ENCODE results near the gene C5orf52. TPM values are rescaled to one million over a fixed set of nuclear protein-coding genes. Genes with fewer than 3 reads are reported as not detected.

C5orf52 gene
- total RNA-seq, 1 donor from 2014 or later = not detected

DNA sequence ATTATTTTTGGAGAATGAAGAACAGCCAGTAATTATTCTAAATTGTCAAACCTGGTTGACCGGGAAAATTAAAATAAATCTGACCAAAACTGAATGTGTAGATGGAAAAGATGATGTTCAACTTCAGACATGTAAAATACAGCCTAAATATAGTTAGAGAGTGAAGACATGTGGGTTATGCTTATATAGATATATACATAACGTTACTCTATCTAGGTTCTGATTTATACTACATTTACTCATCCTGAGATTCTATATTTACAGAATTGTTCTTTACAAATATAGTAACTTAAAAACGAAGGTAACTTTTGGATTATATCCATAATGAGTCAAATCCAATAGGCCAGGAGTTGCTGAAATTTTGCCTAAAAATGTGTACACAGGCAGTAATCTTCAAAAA lies 39.1 kb downstream of the C5orf52 start:
- no peaks in the 10 kb centered on the region for H3K4me1 ChIP-seq
- H3K9me3 ChIP-seq = no peaks in the 10 kb centered on the region
- no peaks in the 10 kb centered on the region for H3K27me3 ChIP-seq
- no peak overlapping the region for H3K4me3 ChIP-seq
- H3K36me3 ChIP-seq = no peaks in the 10 kb centered on the region
- TF ChIP-seq, protein P1, sequence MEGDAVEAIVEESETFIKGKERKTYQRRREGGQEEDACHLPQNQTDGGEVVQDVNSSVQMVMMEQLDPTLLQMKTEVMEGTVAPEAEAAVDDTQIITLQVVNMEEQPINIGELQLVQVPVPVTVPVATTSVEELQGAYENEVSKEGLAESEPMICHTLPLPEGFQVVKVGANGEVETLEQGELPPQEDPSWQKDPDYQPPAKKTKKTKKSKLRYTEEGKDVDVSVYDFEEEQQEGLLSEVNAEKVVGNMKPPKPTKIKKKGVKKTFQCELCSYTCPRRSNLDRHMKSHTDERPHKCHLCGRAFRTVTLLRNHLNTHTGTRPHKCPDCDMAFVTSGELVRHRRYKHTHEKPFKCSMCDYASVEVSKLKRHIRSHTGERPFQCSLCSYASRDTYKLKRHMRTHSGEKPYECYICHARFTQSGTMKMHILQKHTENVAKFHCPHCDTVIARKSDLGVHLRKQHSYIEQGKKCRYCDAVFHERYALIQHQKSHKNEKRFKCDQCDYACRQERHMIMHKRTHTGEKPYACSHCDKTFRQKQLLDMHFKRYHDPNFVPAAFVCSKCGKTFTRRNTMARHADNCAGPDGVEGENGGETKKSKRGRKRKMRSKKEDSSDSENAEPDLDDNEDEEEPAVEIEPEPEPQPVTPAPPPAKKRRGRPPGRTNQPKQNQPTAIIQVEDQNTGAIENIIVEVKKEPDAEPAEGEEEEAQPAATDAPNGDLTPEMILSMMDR (IDR thresholded peaks at IDR 0.05) = no peak
- ATAC-seq (no peak), DNase-seq (no peak)
- H3K27ac ChIP-seq = no peak overlapping the region
- intact Hi-C loops (cut with DNase I) = no loop called here

DNA sequence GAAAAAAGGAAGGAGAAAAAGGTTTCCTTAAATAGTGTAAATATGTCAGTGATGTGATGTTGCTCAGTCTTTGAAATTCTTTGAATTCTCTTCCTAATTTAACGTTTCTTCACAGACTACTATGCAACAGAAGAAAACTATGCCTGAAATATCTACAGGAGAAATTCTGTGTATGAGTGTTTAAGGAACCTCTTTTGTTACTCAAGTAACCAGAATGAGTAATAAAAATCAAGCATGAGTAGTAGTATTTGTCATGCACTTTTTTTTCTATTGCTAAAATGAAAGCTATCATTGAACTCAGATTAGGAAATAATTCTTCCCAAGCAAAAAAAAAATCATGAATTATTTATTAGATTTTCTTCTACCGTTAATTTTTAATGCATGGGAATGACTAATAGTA lies 39.5 kb downstream of the C5orf52 start:
- ATAC-seq (no peak), DNase-seq (no peak)
- Histone ChIP-seq H3K27ac (no peak overlapping the region), H3K4me3 (no peak overlapping the region), H3K27me3 (no peaks in the 10 kb centered on the region), H3K36me3 (no peaks in the 10 kb centered on the region), H3K9me3 (no peaks in the 10 kb centered on the region), H3K4me1 (no peaks in the 10 kb centered on the region)
- intact Hi-C loops (cut with DNase I) = no loop called here
- TF ChIP-seq, protein P1 (IDR thresholded peaks at IDR 0.05) = no peak

DNA sequence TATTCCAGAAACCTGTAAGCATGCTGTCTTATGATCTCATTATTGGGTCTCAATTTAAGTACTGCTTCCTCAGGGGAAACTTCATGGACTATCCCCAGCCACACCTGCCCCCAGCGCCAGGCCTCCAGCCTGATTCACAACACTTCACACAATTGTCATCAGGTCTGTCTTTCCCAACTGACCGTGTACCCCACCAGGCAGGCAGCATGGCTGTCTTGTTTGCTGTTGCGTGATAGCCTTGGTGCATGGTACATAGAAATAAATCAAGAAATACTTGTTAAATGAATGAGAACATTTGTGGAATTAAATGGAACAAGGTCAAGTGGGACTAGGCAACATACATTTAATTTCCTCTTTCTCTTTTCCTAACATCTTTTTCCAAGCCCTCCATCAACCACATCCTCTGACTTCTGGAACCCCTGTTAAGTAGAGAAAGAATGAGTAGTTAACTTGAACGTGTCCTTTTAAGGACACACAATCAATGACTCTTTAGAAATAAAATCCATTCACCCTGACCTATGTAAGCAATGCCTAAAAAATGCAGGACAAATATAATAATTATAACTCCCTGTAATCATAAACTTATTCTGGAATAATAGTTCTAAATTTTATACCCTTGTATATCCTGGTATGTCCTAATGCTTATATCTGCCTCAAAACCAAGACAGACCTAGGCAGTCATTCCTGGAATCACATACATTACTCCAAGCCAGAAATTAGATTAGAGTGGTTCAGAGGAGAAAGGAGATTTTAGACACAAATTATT lies 42.7 kb downstream of the C5orf52 start:
- intact Hi-C loops (cut with DNase I) = no loop called here
- TF ChIP-seq, protein P1 (IDR thresholded peaks at IDR 0.05) = no peak
- H3K36me3 ChIP-seq = no peaks in the 10 kb centered on the region
- ATAC-seq (no peak), DNase-seq (no peak)
- no peak overlapping the region for H3K27ac ChIP-seq
- H3K4me1 ChIP-seq = peaks cover 7% of the 10 kb centered on the region
- no peaks in the 10 kb centered on the region for H3K9me3 ChIP-seq
- no peak overlapping the region for H3K4me3 ChIP-seq
- no peaks in the 10 kb centered on the region for H3K27me3 ChIP-seq

DNA sequence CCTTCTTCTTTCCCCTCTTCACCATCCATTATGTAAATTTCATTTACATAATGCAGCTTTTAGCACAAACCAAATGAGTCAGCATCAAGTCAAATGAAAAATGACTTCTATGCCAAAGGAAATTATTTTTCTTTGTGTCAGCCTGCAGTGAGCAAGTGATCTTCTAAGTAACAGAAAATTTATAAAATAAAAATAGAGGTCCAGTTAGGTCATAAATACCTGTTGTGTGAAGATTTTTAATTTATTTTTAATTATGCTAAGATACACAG lies 43.2 kb downstream of the C5orf52 start:
- H3K27me3 ChIP-seq = no peaks in the 10 kb centered on the region
- intact Hi-C loops (cut with DNase I) = no loop called here
- H3K27ac ChIP-seq = no peak overlapping the region
- no peak for DNase-seq
- no peaks in the 10 kb centered on the region for H3K36me3 ChIP-seq
- TF ChIP-seq, protein P1 (IDR thresholded peaks at IDR 0.05) = no peak
- ATAC-seq = no peak
- H3K4me1 ChIP-seq = peaks cover 7% of the 10 kb centered on the region
- H3K9me3 ChIP-seq = no peaks in the 10 kb centered on the region
- no peak overlapping the region for H3K4me3 ChIP-seq

DNA sequence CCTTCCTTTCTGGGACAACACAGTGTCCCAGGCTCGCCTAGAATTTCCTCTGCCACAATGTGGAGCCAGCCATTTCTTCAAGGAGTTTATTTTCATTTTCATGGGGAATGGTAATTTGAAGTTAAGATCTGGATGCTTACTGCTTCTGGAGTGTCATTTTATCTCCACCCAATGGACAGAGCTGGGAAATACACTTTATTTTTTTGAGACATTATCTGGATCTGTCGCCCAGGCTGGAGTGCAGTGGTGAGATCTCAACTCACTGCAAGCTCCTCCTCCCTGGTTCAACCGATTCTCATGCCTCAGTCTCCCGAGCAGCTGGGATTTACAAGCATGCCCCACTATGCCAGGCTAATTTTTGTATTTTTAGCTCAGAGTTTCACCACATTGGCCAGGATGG lies 47.2 kb downstream of the C5orf52 start:
- ATAC-seq (peak; percentile 73), DNase-seq (no peak)
- Histone ChIP-seq H3K27me3 (no peaks in the 10 kb centered on the region), H3K36me3 (no peaks in the 10 kb centered on the region), H3K27ac (peak overlapping the region; percentile 13), H3K4me3 (no peak overlapping the region), H3K9me3 (no peaks in the 10 kb centered on the region), H3K4me1 (peaks cover 7% of the 10 kb centered on the region)
- TF ChIP-seq, protein P1 (IDR thresholded peaks at IDR 0.05) = peak; percentile 59
- intact Hi-C loops (cut with DNase I) = loop anchor here (5.0 kb wide), 1 partner anchor 286 kb away; no protein-coding TSS in a partner anchor

DNA sequence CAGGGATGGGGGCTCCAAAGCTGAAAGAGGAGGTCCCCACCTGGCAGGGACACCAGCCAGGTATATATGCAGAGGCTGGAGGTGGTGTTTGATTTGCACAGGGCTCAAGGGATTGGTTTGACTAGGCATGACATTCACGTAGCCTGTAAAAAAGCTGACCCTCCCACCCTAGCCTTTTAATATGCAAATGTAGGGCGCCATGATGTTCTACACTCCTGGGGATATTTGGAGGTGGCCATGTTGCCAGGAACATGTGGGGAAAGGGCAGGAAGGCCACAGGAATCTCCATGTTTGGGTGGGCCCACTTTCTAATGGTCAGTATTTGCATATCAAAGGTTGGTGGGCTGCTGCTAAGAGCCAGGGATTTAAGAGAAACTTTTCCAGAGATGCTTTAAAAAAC lies 47.9 kb downstream of the C5orf52 start:
- ATAC-seq = no peak
- Histone ChIP-seq H3K27me3 (no peaks in the 10 kb centered on the region), H3K9me3 (no peaks in the 10 kb centered on the region), H3K4me3 (no peak overlapping the region), H3K27ac (no peak overlapping the region), H3K36me3 (no peaks in the 10 kb centered on the region), H3K4me1 (peaks cover 7% of the 10 kb centered on the region)
- intact Hi-C loops (cut with DNase I) = loop anchor here (5.0 kb wide), 1 partner anchor 287 kb away; no protein-coding TSS in a partner anchor
- TF ChIP-seq, protein P1 (IDR thresholded peaks at IDR 0.05) = no peak
- no peak for DNase-seq
